K562 (cell line): ENCODE results near the gene SAMD4A.

ENCODE experiments used
- BRF2 ChIP-seq: IDR thresholded peaks from 3 replicates; pipeline ENCODE4 v1.6.1; 2011; ENCODE audit warnings: borderline replicate concordance, mild to moderate bottlenecking; ENCODE audit not compliant: insufficient read length, insufficient read depth
- CHD1 ChIP-seq: fragments of 200-600 bp; sonication (generic); IDR thresholded peaks from one replicate; pipeline ENCODE4 v1.6.1; 2012; ENCODE audit warnings: mild to moderate bottlenecking, moderate library complexity, low read length, inconsistent platforms
- FOXJ2 ChIP-seq: fragments of 200-800 bp; sonication (Bioruptor generic); IDR thresholded peaks from 2 replicates; pipeline ENCODE4 v1.6.1; 2016; ENCODE audit warnings: missing genetic modification characterization, missing compliant biosample characterization
- NR2C2 ChIP-seq, 2 experiments: fragments of 200-800 bp in 1 of 2; sonication (Bioruptor generic) in 1 of 2; sonication (generic) in 1 of 2; formaldehyde crosslinking in 1 of 2; IDR thresholded peaks; 2 replicates each; pipeline versions ENCODE4 v1.6.1 to v1.8.0; 2016 to 2022; ENCODE audit warnings: mild to moderate bottlenecking in 1 of 2, missing compliant biosample characterization in 1 of 2, missing genetic modification characterization in 1 of 2, missing genetic modification reagents in 1 of 2
- POLR2A ChIP-seq: fragments of 450-650 bp; conservative IDR thresholded peaks from 2 replicates; pipeline ENCODE4 v1.6.1; 2016
- SMARCA4 ChIP-seq: fragments of 450-650 bp; IDR thresholded peaks from 2 replicates; pipeline ENCODE4 v1.6.1; 2016

GRCh38 chr14:54807428-54807827, 240.5 kb downstream of the SAMD4A start:
- no peak for TF ChIP-seq POLR2A
- TF ChIP-seq FOXJ2 (tag) = no peak
- TF ChIP-seq SMARCA4 = no peak
- no peak for TF ChIP-seq CHD1
- no peak for TF ChIP-seq BRF2
- TF ChIP-seq NR2C2 (CRISPR knock-in tag; IDR thresholded peaks at IDR 0.05) = no peak
- TF ChIP-seq NR2C2 (tag; IDR thresholded peaks at IDR 0.05) = no peak
